GM21423 (cell line): ENCODE data around the gene TOB1.

ENCODE experiments used
- ATAC-seq: cut with Tn5 transposase; IDR thresholded peaks from one replicate; pipeline ENCODE4 v1.9.1; 2021; ENCODE audit warnings: mild to moderate bottlenecking, moderate library complexity; ENCODE audit not compliant: unreplicated experiment

Gene TOB1

GRCh38 chr17:50848039-50848438, 18.1 kb downstream of the TOB1 start:
- ATAC-seq = no peak

- no peak for ATAC-seq
Measured at GRCh38 chr17:50847566-50847965, 18.6 kb downstream of the TOB1 start.

GRCh38 chr17:50845240-50846147, 20.7 kb downstream of the TOB1 start:
- no peak for ATAC-seq

- ATAC-seq = no peak
Measured at GRCh38 chr17:50844117-50844700, 21.9 kb downstream of the TOB1 start.

GRCh38 chr17:50843150-50843905, 22.8 kb downstream of the TOB1 start:
- ATAC-seq = no peak

- no peak for ATAC-seq
Measured at GRCh38 chr17:50842506-50843149, 23.5 kb downstream of the TOB1 start.

GRCh38 chr17:50841949-50842354, 24.2 kb downstream of the TOB1 start:
- no peak for ATAC-seq

- no peak for ATAC-seq
Measured at GRCh38 chr17:50841277-50841948, 24.7 kb downstream of the TOB1 start.

- no peak for ATAC-seq
Measured at GRCh38 chr17:50840311-50840851, 25.8 kb downstream of the TOB1 start.

GRCh38 chr17:50839591-50840310, 26.4 kb downstream of the TOB1 start:
- ATAC-seq = no peak

- no peak for ATAC-seq
Measured at GRCh38 chr17:50837980-50838954, 27.9 kb downstream of the TOB1 start.

GRCh38 chr17:50837286-50837979, 28.7 kb downstream of the TOB1 start:
- ATAC-seq = no peak

GRCh38 chr17:50836826-50837225, 29.3 kb downstream of the TOB1 start:
- no peak for ATAC-seq

- ATAC-seq = no peak
Measured at GRCh38 chr17:50835301-50836234, 30.6 kb downstream of the TOB1 start, which contains the start of gene WFIKKN2. WFIKKN2 (plus strand) TSS chr17:50835586; CDS start chr17:50835938, 352 bp downstream.

- no peak for ATAC-seq
Measured at GRCh38 chr17:50834429-50835300, 31.5 kb downstream of the TOB1 start.
